ENCODE data around the gene DUOX1.

GRCh38 chr15:45106002-45106790, 23.6 kb upstream of the DUOX1 start:
- no peak for TF ChIP-seq POLR2A (IDR thresholded peaks at IDR 0.05; ENCODE audit: borderline replicate concordance, extremely low read depth, insufficient read depth, insufficient read length)
- TF ChIP-seq MAX (IDR thresholded peaks at IDR 0.05), result no peak
- TF ChIP-seq CTCF (IDR thresholded peaks at IDR 0.05 in 2 of 3, conservative IDR thresholded peaks at IDR 0.05 in 1 of 3; ENCODE audit: borderline replicate concordance in 1 of 3, insufficient read depth in 1 of 3, low read depth in 2 of 3, low read length in 2 of 3), result no peak
- TF ChIP-seq EZH2 (IDR thresholded peaks at IDR 0.05), result no peak
- TF ChIP-seq, protein P1, sequence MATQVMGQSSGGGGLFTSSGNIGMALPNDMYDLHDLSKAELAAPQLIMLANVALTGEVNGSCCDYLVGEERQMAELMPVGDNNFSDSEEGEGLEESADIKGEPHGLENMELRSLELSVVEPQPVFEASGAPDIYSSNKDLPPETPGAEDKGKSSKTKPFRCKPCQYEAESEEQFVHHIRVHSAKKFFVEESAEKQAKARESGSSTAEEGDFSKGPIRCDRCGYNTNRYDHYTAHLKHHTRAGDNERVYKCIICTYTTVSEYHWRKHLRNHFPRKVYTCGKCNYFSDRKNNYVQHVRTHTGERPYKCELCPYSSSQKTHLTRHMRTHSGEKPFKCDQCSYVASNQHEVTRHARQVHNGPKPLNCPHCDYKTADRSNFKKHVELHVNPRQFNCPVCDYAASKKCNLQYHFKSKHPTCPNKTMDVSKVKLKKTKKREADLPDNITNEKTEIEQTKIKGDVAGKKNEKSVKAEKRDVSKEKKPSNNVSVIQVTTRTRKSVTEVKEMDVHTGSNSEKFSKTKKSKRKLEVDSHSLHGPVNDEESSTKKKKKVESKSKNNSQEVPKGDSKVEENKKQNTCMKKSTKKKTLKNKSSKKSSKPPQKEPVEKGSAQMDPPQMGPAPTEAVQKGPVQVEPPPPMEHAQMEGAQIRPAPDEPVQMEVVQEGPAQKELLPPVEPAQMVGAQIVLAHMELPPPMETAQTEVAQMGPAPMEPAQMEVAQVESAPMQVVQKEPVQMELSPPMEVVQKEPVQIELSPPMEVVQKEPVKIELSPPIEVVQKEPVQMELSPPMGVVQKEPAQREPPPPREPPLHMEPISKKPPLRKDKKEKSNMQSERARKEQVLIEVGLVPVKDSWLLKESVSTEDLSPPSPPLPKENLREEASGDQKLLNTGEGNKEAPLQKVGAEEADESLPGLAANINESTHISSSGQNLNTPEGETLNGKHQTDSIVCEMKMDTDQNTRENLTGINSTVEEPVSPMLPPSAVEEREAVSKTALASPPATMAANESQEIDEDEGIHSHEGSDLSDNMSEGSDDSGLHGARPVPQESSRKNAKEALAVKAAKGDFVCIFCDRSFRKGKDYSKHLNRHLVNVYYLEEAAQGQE (IDR thresholded peaks at IDR 0.05; ENCODE audit: low read depth), result no peak
- TF ChIP-seq JUND (IDR thresholded peaks at IDR 0.05), result no peak
- TF ChIP-seq ELF1 (IDR thresholded peaks at IDR 0.05; ENCODE audit: borderline replicate concordance, low read depth), result no peak
- TF ChIP-seq POLR2AphosphoS5 (IDR thresholded peaks at IDR 0.05; ENCODE audit: low read depth, low read length), result no peak
- no peak for TF ChIP-seq YY1 (IDR thresholded peaks at IDR 0.05; ENCODE audit: extremely low read depth, insufficient replicate concordance, low read depth, low read length)
- TF ChIP-seq SRF (IDR thresholded peaks at IDR 0.05; ENCODE audit: low read depth), result no peak
- no peak for TF ChIP-seq ZNF274 (IDR thresholded peaks at IDR 0.05; ENCODE audit: low read depth, low read length)
- no peak for TF ChIP-seq CEBPB (IDR thresholded peaks at IDR 0.05; ENCODE audit: low read depth)

Data from HCT116 (cell line).